Keratinocyte (primary cell): ENCODE measurements around the gene SBK1. TPM values are rescaled to one million over a fixed set of nuclear protein-coding genes. Genes with fewer than 3 reads are reported as not detected.
"Not testable (repeated sequence)": the region's sequence is repeated elsewhere in the genome, so short reads cannot be mapped to it uniquely, and the experiment has no call there.

Experiments used
- DNase-seq: peaks from one replicate; pipeline ENCODE4 v3.0.0-alpha.2; 2011; ENCODE audit warnings: low read depth, missing footprints, low spot score
- FAIRE-seq: peaks from 2 replicates; lab custom pipeline; 2011; peaks lifted over from hg19 to GRCh38; lab: Jason Lieb, UNC
- H2AFZ ChIP-seq: 2 replicates; pipeline ENCODE4 v1.6.0; 2012; ENCODE audit warnings: low read length, control low read depth, inconsistent platforms; ENCODE audit not compliant: control insufficient read depth
- H3K27ac ChIP-seq: 2 replicates; pipeline ENCODE4 v1.5.1; 2011; ENCODE audit warnings: low read length; ENCODE audit not compliant: control insufficient read depth, insufficient read depth
- H3K27me3 ChIP-seq: 3 replicates; pipeline ENCODE4 v1.6.0; 2011; ENCODE audit warnings: low read length; ENCODE audit not compliant: control insufficient read depth, insufficient read depth; ENCODE audit errors: extremely low read depth
- H3K36me3 ChIP-seq, 2 experiments: 2 replicates in 1 of 2; 3 replicates in 1 of 2; pipeline ENCODE4 v1.5.1; 2011; ENCODE audit warnings: low read length in 2 of 2, mild to moderate bottlenecking in 1 of 2; ENCODE audit not compliant: control insufficient read depth in 2 of 2, insufficient read depth in 2 of 2; ENCODE audit errors: extremely low read depth in 1 of 2
- H3K4me1 ChIP-seq: 3 replicates; pipeline ENCODE4 v1.5.1; 2011; ENCODE audit warnings: low read length; ENCODE audit not compliant: control insufficient read depth, insufficient read depth; ENCODE audit errors: extremely low read depth
- H3K4me2 ChIP-seq: 3 replicates; pipeline ENCODE4 v1.6.0; 2011; ENCODE audit warnings: low read depth, low read length; ENCODE audit not compliant: control insufficient read depth, insufficient read depth; ENCODE audit errors: extremely low read depth
- H3K4me3 ChIP-seq, 3 experiments: fragments of 200-600 bp in 1 of 3; sonication (generic) in 1 of 3; 2 replicates in 2 of 3; 3 replicates in 1 of 3; pipeline ENCODE4 v1.5.1; 2011 to 2016; ENCODE audit warnings: low read length in 3 of 3, mild to moderate bottlenecking in 3 of 3, control low read depth in 2 of 3, inconsistent platforms in 1 of 3, low read depth in 1 of 3, mixed read lengths in 1 of 3, mixed run types in 1 of 3, moderate library complexity in 1 of 3; ENCODE audit not compliant: control insufficient read depth in 2 of 3, insufficient read depth in 2 of 3; ENCODE audit errors: extremely low read depth in 1 of 3
- H3K79me2 ChIP-seq: 2 replicates; pipeline ENCODE4 v1.6.0; 2012; ENCODE audit warnings: low read length; ENCODE audit not compliant: control insufficient read depth, insufficient read depth
- H3K9ac ChIP-seq: 3 replicates; pipeline ENCODE4 v1.6.0; 2011; ENCODE audit warnings: low read length; ENCODE audit not compliant: control insufficient read depth, insufficient read depth; ENCODE audit errors: extremely low read depth
- H3K9me1 ChIP-seq: 3 replicates; pipeline ENCODE4 v1.6.0; 2011; ENCODE audit warnings: low read length; ENCODE audit not compliant: control insufficient read depth, insufficient read depth; ENCODE audit errors: extremely low read depth
- H3K9me3 ChIP-seq: 2 replicates; pipeline ENCODE4 v1.5.1; 2012; ENCODE audit warnings: low read depth, low read length; ENCODE audit not compliant: control insufficient read depth
- H4K20me1 ChIP-seq: 3 replicates; pipeline ENCODE4 v1.6.0; 2011; ENCODE audit warnings: low read length; ENCODE audit not compliant: control insufficient read depth, insufficient read depth; ENCODE audit errors: extremely low read depth
- CTCF ChIP-seq, 3 experiments: IDR thresholded peaks in 1 of 3; conservative IDR thresholded peaks in 1 of 3; optimal IDR thresholded peaks in 1 of 3; 2 replicates in 2 of 3; 3 replicates in 1 of 3; pipeline versions ENCODE3 to v1.5.1; 2011; ENCODE audit warnings: low read length in 3 of 3, mild to moderate bottlenecking in 3 of 3, moderate library complexity in 2 of 3, control low read depth in 1 of 3, inconsistent platforms in 1 of 3; ENCODE audit not compliant: insufficient read depth in 2 of 3; ENCODE audit errors: extremely low read depth in 1 of 3
- EZH2 ChIP-seq: IDR thresholded peaks from one replicate; pipeline ENCODE4 v1.6.1; 2012; ENCODE audit warnings: inconsistent platforms, mild to moderate bottlenecking, low read length, moderate library complexity
- dilution Hi-C: fragments of 300-500 bp; cut with MboI; formaldehyde crosslinking; loops from one replicate; pipeline ENCODE4 v1.7.0; 2020; ENCODE audit warnings: low sequenced_read_pairs; ENCODE audit not compliant: extremely low pct_ligation_motif_present
- polyA plus RNA-seq, 5 experiments: library from polyadenylated mRNA; depleted of rRNA in 3 of 5; stranded (reverse) in 3 of 5; stranded (forward) in 1 of 5; unstranded in 1 of 5; fragments of >200 nt; gene quantifications; 1 replicate in 1 of 5; 2 replicates in 3 of 5; 3 replicates in 1 of 5; pipeline versions ENCODE4 v1.2.1 to v1.2.3, GENCODE V29; 2011 to 2012; ENCODE audit warnings: missing spikeins in 2 of 5, low read depth in 1 of 5, low replicate concordance in 1 of 5

The SBK1 gene
- polyA plus RNA-seq, 1 donor (not counting 4 experiments of a cell fraction or from before 2014, with no cell fraction given) = 0.04 TPM

- dilution Hi-C loops = no loop called here
- Histone ChIP-seq H3K27me3 (no peaks in the 10 kb centered on the region), H3K27ac (no peak overlapping the region), H3K9me3 (no peaks in the 10 kb centered on the region), H3K4me3 (no peak overlapping the region), H2AFZ (no peak overlapping the region), H3K36me3 (no peaks in the 10 kb centered on the region), H3K79me2 (no peaks in the 10 kb centered on the region), H3K9ac (no peak overlapping the region), H3K4me1 (no peaks in the 10 kb centered on the region), H4K20me1 (no peaks in the 10 kb centered on the region), H3K4me2 (no peak overlapping the region), H3K9me1 (no peaks in the 10 kb centered on the region)
- TF ChIP-seq CTCF (optimal IDR thresholded peaks at IDR 0.05 in 1 of 3, IDR thresholded peaks at IDR 0.05 in 1 of 3, conservative IDR thresholded peaks at IDR 0.05 in 1 of 3; ENCODE audit: extremely low read depth in 1 of 3, insufficient read depth in 2 of 3, low read length in 3 of 3) (no peak), EZH2 (no peak)
- FAIRE-seq (no peak), DNase-seq (no peak)
These were observed 32.6 kb downstream of the SBK1 start for GRCh38 chr16:28324887-28325279.

- Histone ChIP-seq H2AFZ (no peak overlapping the region), H3K27me3 (no peaks in the 10 kb centered on the region), H3K36me3 (no peaks in the 10 kb centered on the region), H3K4me3 (no peak overlapping the region), H3K27ac (no peak overlapping the region), H4K20me1 (no peaks in the 10 kb centered on the region), H3K9me3 (no peaks in the 10 kb centered on the region), H3K79me2 (no peaks in the 10 kb centered on the region), H3K9ac (no peak overlapping the region), H3K4me2 (no peak overlapping the region), H3K9me1 (no peaks in the 10 kb centered on the region), H3K4me1 (no peaks in the 10 kb centered on the region)
- no peak for FAIRE-seq
- no peak for DNase-seq
- dilution Hi-C loops = no loop called here
- TF ChIP-seq CTCF (optimal IDR thresholded peaks at IDR 0.05 in 1 of 3, IDR thresholded peaks at IDR 0.05 in 1 of 3, conservative IDR thresholded peaks at IDR 0.05 in 1 of 3; ENCODE audit: extremely low read depth in 1 of 3, insufficient read depth in 2 of 3, low read length in 3 of 3) (peak; percentile 38 to 66 (median 60)), EZH2 (no peak)
These were observed 34.7 kb downstream of the SBK1 start for GRCh38 chr16:28326881-28327610.

- H3K4me1 ChIP-seq, H3K36me3 ChIP-seq, H3K9ac ChIP-seq, H3K4me3 ChIP-seq, DNase-seq, H3K79me2 ChIP-seq, H3K9me3 ChIP-seq, H4K20me1 ChIP-seq, H3K4me2 ChIP-seq, H3K27ac ChIP-seq, dilution Hi-C loops, H3K9me1 ChIP-seq, H3K27me3 ChIP-seq, FAIRE-seq: not testable (repeated sequence)
- peak overlapping the region; percentile 56 for H2AFZ ChIP-seq
These were observed 37.9 kb downstream of the SBK1 start for GRCh38 chr16:28330232-28330631.

GRCh38 chr16:28330981-28331380 is 38.7 kb downstream of the SBK1 start:
- H3K79me2 ChIP-seq, H3K9me1 ChIP-seq, H3K4me3 ChIP-seq, H3K9ac ChIP-seq, dilution Hi-C loops, FAIRE-seq, H3K9me3 ChIP-seq, H3K36me3 ChIP-seq, H3K27me3 ChIP-seq, H3K4me1 ChIP-seq, H3K4me2 ChIP-seq, H2AFZ ChIP-seq, H3K27ac ChIP-seq, H4K20me1 ChIP-seq, DNase-seq: not testable (repeated sequence)
